GM21825 (cell line): ENCODE results near the gene ATAD3C.
A peak's percentile ranks its signal among the peaks of the same experiment; 100 is the strongest.
"Not testable (repeated sequence)": the region's sequence is repeated elsewhere in the genome, so short reads cannot be mapped to it uniquely, and the experiment has no call there.

ENCODE experiments used
- ATAC-seq: cut with Tn5 transposase; IDR thresholded peaks from one replicate; pipeline ENCODE4 v1.9.1; 2021; ENCODE audit warnings: mild to moderate bottlenecking, moderate library complexity; ENCODE audit not compliant: unreplicated experiment

Gene ATAD3C, protein sequence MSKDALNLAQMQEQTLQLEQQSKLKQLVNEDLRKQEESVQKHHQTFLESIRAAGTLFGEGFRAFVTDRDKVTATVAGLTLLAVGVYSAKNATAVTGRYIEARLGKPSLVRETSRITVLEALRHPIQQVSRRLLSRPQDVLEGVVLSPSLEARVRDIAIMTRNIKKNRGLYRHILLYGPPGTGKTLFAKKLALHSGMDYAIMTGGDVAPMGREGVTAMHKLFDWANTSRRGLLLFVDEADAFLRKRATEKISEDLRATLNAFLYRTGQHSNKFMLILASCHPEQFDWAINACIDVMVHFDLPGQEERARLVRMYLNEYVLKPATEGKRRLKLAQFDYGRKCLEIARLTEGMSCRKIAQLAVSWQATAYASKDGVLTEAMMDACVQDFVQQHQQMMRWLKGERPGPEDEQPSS

GRCh38 chr1:1449099-1449739 lies at the start of gene ATAD3C:
TSS of gene ATAD3C (plus strand) at chr1:1449689. CDS start at chr1:1450684, 995 bp downstream.
- no peak for ATAC-seq

DNA sequence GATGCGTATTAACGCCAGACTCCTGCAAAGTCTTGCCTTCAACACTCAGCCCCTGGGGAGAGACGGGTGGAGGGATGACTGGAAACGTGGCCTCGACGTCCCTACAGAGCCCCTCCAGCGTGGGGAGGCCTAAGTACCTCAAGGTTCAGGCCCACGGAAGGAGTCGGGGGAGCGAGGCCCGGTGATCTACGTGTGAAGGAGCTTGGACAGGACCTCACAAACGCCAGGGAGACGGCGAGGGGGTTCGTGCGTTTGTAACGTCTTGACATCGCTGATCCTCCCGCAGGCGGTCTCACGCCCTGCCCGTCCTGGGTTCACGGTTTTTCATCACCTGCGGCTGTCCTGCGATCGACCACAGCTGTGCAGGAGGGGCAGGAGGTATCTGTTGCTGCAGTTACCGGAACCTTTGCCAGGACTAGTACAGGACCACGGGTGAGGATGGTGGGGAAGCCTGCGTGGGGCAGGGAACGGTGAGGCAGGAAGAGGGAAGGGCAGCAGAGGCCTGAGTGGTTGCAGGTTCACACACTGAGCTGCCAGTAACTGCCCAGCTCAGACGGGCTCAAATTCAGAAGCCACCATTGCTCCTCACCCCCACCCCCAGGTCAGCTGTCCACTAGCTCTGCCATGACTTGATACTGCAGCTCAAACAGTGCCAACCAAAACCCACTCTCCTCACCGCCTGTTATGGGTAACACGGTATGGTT lies 49.5 kb upstream of the ATAD3C start:
- peak; percentile 2 for ATAC-seq

DNA sequence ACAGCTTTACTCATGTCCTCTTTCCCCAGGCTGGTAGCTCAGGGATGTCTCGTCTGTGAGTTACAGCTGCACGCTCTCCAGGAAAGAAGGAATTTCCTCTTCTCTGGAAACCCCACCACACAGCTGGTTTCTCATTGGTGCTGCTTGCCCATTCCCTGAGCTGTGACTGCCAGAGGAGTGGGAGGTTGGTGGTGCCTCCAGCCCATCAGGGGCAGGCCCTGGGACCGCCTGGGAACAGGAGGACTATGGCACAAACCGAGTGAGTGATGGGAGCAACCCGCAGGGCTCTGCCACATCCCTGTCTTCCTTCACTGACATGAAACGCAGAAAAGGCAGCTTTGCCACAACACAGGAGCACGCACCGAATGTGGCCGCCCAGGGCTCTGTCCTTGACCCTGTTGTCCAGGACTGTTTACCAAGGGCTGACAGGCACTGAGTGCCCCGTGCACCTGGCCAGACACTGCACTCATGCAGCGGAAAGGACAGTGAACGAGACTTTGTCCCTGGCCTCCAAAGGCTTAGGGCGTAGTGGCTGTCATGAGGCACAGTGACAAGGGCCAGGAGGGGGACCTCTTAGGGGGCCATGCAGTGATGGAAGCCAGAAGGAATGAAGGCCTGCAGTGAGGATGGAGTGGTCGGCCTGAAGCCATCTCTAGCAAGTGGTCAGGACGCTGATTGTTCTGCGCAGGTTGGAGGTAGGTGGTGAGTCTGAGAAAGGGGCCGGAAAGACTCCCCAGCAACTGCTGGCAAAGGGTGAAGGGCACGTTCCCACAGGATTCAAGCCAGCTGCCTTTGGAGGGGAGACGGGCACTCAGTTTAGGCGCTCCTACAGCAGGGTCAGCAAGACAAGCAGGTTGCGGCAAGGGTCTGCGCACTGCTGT lies 48.7 kb upstream of the ATAD3C start:
- no peak for ATAC-seq

GRCh38 chr1:1401457-1402010 lies 48.0 kb upstream of the ATAD3C start:
- ATAC-seq: no peak

GRCh38 chr1:1402072-1402900 lies 47.2 kb upstream of the ATAD3C start:
- no peak for ATAC-seq

- not testable (repeated sequence) for ATAC-seq
Measured at GRCh38 chr1:1402901-1403392, 46.5 kb upstream of the ATAD3C start.

DNA sequence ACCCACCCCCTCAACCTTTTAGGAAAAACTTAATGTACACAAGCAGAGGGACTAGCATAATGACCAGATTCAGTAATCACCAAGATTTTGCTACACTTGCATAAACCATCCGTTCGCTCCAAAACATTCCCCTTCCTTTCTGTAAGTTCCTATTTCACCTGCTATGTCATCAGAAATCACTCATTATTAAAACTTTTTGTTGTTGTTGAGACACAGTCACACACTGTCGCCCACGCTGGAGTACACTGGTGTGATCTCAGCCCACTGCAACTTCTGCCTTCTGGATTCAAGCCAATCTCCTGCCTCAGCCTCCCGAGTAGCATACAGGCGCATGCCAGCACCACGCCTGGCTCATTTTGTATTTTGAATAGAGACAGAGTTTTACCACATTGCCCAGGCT lies 45.8 kb upstream of the ATAD3C start:
- no peak for ATAC-seq

GRCh38 chr1:1406101-1406820 lies 43.2 kb upstream of the ATAD3C start:
- no peak for ATAC-seq

DNA sequence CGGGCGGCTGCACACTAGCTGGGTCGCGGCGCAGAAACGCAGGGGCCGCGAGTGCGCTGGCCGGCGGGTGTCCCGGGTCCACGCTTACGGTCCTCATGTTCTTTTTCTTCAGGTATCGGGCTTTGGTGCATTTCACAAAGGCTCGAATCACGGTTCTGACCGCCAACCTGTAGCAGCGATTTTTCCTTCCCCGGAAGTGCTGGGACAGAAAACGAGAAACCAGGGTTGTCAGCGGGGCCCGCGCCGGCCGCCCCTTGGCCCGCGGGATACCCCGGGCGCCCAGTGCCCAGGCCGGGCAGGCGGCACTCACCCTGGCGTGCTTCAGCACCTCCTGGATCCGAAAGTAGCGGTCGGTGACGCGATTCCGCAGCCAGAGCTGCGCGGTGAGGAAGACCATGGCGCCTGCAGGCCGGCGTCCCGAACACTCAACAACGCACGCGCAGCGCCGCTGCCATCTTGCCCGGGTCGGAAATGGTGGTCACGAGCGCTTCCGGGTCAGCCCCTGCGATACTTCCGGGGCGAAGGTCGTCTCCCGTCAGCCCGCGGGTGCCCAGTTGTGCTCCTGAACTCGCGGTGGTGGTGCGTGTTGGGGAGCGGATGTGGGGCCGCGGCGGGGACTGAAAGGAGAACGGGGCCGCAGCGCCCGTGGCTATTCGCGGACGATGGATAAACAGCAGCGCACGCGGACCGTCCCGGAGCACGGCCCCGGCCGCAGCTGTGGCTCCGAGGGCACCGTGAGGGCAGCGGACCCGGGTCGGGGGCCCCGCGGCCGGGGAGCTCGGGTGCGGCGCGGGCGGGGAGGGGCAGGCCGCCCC lies 42.5 kb upstream of the ATAD3C start, which contains the start of gene MRPL20:
TSS of gene MRPL20 (minus strand) at position 473 of the 815 bp plus-strand sequence. CDS start at position 397, 76 bp downstream.
- ATAC-seq: peak; percentile 89

DNA sequence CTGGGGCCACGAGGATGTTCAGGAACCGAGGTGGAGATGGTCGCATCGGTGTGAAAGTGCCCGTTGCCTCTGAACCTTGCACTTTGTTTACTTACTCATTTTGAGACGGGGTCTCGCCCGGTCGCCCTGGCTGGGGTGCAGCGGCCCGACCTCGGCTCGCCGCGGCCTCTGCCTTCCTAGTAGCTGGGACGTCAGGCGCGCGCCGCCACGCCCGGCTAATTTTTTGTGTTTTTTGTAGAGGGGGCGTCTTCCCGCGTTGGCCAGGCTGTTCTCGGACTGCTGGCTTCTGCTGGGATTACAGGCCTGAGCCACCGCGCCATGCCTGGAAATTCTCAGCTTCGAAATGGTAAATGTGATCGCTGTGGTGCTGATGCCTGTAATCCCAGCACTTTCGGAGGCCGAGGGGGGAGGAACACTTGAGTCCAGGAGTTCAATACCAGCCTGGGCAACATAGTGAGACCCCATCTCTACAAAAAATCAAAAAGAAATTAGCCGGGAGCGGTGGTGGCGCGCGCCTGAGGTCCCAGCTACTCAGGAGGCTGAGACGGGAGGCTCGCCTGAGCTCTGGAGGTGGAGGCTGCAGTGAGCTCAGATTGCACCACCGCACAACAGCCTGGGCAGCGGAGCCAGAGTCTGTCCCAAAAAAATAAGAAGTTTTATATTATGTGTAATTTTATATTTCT lies 41.7 kb upstream of the ATAD3C start:
- ATAC-seq: peak; percentile 13

- ATAC-seq: not testable (repeated sequence)
Measured at GRCh38 chr1:1410238-1410637, 39.3 kb upstream of the ATAD3C start.

GRCh38 chr1:1411626-1412025 lies 37.9 kb upstream of the ATAD3C start:
- ATAC-seq: no peak

DNA sequence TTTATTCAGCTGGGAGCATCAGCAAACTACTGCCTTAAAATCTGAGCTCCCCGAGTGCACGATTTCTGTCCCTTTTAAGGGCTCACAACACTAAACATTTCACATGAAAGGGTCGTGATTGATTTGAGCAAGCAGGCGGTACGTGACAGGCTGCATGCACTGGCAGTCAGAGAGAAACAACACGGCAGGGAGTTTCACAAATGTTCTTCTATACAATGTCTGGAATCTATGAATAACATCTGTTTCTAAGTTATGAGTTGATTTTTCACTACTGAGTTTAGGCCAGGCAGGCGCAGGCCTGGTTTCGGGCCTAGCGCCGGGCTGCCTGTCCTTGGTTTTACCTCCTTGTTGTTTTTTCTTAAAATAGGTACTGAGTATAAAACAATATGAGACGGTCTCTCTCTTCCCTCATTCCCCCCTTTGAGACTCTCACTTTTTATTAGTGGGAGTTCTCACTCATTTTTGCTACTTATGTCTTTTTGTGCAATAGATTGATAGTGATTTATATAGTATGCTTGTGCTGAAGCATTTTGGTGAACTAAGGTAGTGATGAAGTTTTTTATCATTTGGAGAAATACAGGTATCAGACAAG lies 37.1 kb upstream of the ATAD3C start:
- ATAC-seq: not testable (repeated sequence)

DNA sequence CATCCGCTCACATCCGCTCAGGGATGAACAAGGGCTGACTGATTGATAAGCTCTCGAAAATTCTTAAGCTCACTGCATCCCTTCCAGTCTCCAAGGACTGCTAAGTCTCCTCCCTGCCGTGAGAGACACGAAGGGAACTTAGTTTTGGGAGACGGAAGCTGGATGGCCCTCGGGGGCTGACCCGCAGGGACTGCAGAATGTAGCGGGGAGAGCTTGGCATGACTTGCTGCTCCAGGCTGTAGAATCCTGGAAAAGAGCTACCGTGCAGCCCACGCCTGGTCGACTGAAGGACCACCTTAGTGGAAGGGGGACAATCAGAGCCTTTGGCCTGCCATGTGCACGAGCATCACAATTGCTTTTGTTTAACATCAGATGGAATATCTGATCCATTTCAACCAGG lies 33.7 kb upstream of the ATAD3C start:
- ATAC-seq: no peak

GRCh38 chr1:1417396-1417795 lies 32.1 kb upstream of the ATAD3C start:
- ATAC-seq: not testable (repeated sequence)

DNA sequence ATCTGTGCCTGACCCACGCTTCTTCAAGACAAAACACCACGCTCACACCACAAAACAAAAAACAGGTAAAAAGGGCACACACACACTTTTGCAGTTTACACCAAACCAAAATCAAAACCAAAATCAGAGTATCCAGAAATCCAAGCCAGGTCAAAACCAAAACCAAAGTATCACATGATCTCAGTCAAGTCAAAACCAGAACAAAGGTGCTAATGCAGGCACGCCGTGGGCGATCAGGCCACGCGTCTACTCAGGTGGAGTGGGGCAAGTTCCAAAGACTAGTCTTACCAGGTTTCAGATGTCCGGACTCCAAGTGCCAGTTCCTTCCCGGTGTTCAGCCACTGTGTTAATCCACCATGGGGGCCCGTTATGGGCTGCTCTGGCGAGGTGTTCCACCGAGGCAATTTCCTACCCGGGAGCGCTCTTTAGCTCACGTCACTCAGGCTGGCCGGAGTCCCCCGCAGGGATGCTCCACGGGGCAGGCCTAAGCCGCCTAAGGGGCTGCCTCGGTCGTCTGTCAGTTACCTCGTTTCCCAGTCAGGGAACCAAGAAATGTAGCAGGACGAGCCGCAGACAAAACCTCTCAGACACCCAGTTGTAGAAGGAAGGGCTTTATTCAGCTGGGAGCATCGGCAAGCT lies 31.5 kb upstream of the ATAD3C start:
- ATAC-seq: not testable (repeated sequence)
